Measurements from ENCODE around the gene ANGPTL2.

The ANGPTL2 gene

GRCh38 chr9:127084076-127085039 is 38.1 kb downstream of the ANGPTL2 start:
- no peak for FAIRE-seq
- TF ChIP-seq POLR2A (IDR thresholded peaks at IDR 0.05; ENCODE audit: low read depth, low read length) = no peak
- TF ChIP-seq PAX5 (IDR thresholded peaks at IDR 0.05; ENCODE audit: insufficient read depth, low read length, severe bottlenecking) = no peak
- TF ChIP-seq TAF1 (IDR thresholded peaks at IDR 0.05; ENCODE audit: low read depth, low read length) = no peak
- TF ChIP-seq POLR2AphosphoS5 (IDR thresholded peaks at IDR 0.05; ENCODE audit: low read depth, low read length) = no peak
- TF ChIP-seq POU2F2 (IDR thresholded peaks at IDR 0.05; ENCODE audit: low read depth, low read length) = no peak
- no peak for TF ChIP-seq SPI1 (IDR thresholded peaks at IDR 0.05; ENCODE audit: low read depth, low read length)

GRCh38 chr9:127083138-127083980 is 39.1 kb downstream of the ANGPTL2 start:
- FAIRE-seq (no peak), DNase-seq (ENCODE audit: insufficient read length, low spot score) (no peak)
- TF ChIP-seq PAX5 (IDR thresholded peaks at IDR 0.05; ENCODE audit: insufficient read depth, low read length, severe bottlenecking) (no peak), POU2F2 (IDR thresholded peaks at IDR 0.05; ENCODE audit: low read depth, low read length) (no peak), POLR2AphosphoS5 (IDR thresholded peaks at IDR 0.05; ENCODE audit: low read depth, low read length) (no peak), SPI1 (IDR thresholded peaks at IDR 0.05; ENCODE audit: low read depth, low read length) (no peak), TAF1 (IDR thresholded peaks at IDR 0.05; ENCODE audit: low read depth, low read length) (no peak), POLR2A (IDR thresholded peaks at IDR 0.05; ENCODE audit: low read depth, low read length) (no peak)

More at GRCh38 chr9:127084076-127085039, 38.1 kb downstream of the ANGPTL2 start:
- DNase-seq (ENCODE audit: insufficient read length, low spot score) = no peak

GRCh38 chr9:127081250-127082185 is 40.9 kb downstream of the ANGPTL2 start:
- DNase-seq (ENCODE audit: insufficient read length, low spot score) (no peak), FAIRE-seq (no peak)
- TF ChIP-seq SPI1 (IDR thresholded peaks at IDR 0.05; ENCODE audit: low read depth, low read length) (no peak), POLR2A (IDR thresholded peaks at IDR 0.05; ENCODE audit: low read depth, low read length) (no peak), PAX5 (IDR thresholded peaks at IDR 0.05; ENCODE audit: insufficient read depth, low read length, severe bottlenecking) (no peak), POU2F2 (IDR thresholded peaks at IDR 0.05; ENCODE audit: low read depth, low read length) (no peak), TAF1 (IDR thresholded peaks at IDR 0.05; ENCODE audit: low read depth, low read length) (no peak), POLR2AphosphoS5 (IDR thresholded peaks at IDR 0.05; ENCODE audit: low read depth, low read length) (no peak)

- FAIRE-seq (no peak), DNase-seq (ENCODE audit: insufficient read length, low spot score) (no peak)
- TF ChIP-seq POLR2A (IDR thresholded peaks at IDR 0.05; ENCODE audit: low read depth, low read length) (no peak), PAX5 (IDR thresholded peaks at IDR 0.05; ENCODE audit: insufficient read depth, low read length, severe bottlenecking) (no peak), POU2F2 (IDR thresholded peaks at IDR 0.05; ENCODE audit: low read depth, low read length) (no peak), POLR2AphosphoS5 (IDR thresholded peaks at IDR 0.05; ENCODE audit: low read depth, low read length) (no peak), TAF1 (IDR thresholded peaks at IDR 0.05; ENCODE audit: low read depth, low read length) (no peak), SPI1 (IDR thresholded peaks at IDR 0.05; ENCODE audit: low read depth, low read length) (no peak)
Observed at GRCh38 chr9:127079446-127080140, 42.8 kb downstream of the ANGPTL2 start.

- FAIRE-seq (no peak), DNase-seq (ENCODE audit: insufficient read length, low spot score) (no peak)
- no peak for TF ChIP-seq TAF1 (IDR thresholded peaks at IDR 0.05; ENCODE audit: low read depth, low read length)
- TF ChIP-seq POLR2AphosphoS5 (IDR thresholded peaks at IDR 0.05; ENCODE audit: low read depth, low read length) = no peak
- no peak for TF ChIP-seq SPI1 (IDR thresholded peaks at IDR 0.05; ENCODE audit: low read depth, low read length)
- no peak for TF ChIP-seq POLR2A (IDR thresholded peaks at IDR 0.05; ENCODE audit: low read depth, low read length)
- TF ChIP-seq PAX5 (IDR thresholded peaks at IDR 0.05; ENCODE audit: insufficient read depth, low read length, severe bottlenecking) = no peak
- TF ChIP-seq POU2F2 (IDR thresholded peaks at IDR 0.05; ENCODE audit: low read depth, low read length) = no peak
Observed at GRCh38 chr9:127078988-127079387, 43.4 kb downstream of the ANGPTL2 start.

- DNase-seq (ENCODE audit: insufficient read length, low spot score) = no peak
- no peak for FAIRE-seq
- no peak for TF ChIP-seq POLR2A (IDR thresholded peaks at IDR 0.05; ENCODE audit: low read depth, low read length)
- TF ChIP-seq POLR2AphosphoS5 (IDR thresholded peaks at IDR 0.05; ENCODE audit: low read depth, low read length) = no peak
- no peak for TF ChIP-seq TAF1 (IDR thresholded peaks at IDR 0.05; ENCODE audit: low read depth, low read length)
Observed at GRCh38 chr9:127078336-127078735, 44.1 kb downstream of the ANGPTL2 start.

- FAIRE-seq (no peak), DNase-seq (ENCODE audit: insufficient read length, low spot score) (no peak)
- TF ChIP-seq POU2F2 (IDR thresholded peaks at IDR 0.05; ENCODE audit: low read depth, low read length) (no peak), SPI1 (IDR thresholded peaks at IDR 0.05; ENCODE audit: low read depth, low read length) (no peak), TAF1 (IDR thresholded peaks at IDR 0.05; ENCODE audit: low read depth, low read length) (no peak), PAX5 (IDR thresholded peaks at IDR 0.05; ENCODE audit: insufficient read depth, low read length, severe bottlenecking) (no peak), POLR2AphosphoS5 (IDR thresholded peaks at IDR 0.05; ENCODE audit: low read depth, low read length) (no peak), POLR2A (IDR thresholded peaks at IDR 0.05; ENCODE audit: low read depth, low read length) (no peak)
Observed at GRCh38 chr9:127077644-127077946, 44.8 kb downstream of the ANGPTL2 start.
